HCT116 (cell line): ENCODE measurements around the gene KCNK4. TPM values are rescaled to one million over a fixed set of nuclear protein-coding genes. Genes with fewer than 3 reads are reported as not detected.

Experiments used
- ATAC-seq: fragments of 200-7000 bp; cut with Tn5 transposase; 2 replicates; pipeline ENCODE4 v1.9.1; 2020; ENCODE audit warnings: mild to moderate bottlenecking, moderate library complexity
- BruUV-seq: library from RNA; stranded (reverse); fragments of 400-500 nt; replicated peaks from 2 replicates; lab custom pipeline; 2021; lab: Mats Ljungman, UMichigan
- CTCF ChIA-PET: fragments of 300-600 bp; sonication (Branson Sonifier 250); formaldehyde crosslinking; loops from one replicate; lab custom pipeline; 2021; ENCODE audit warnings: antibody characterized with exemption; lab: Charles Lee
- POLR2A ChIA-PET: fragments of 300-600, 350-600 bp; sonication (Branson Sonifier 250); formaldehyde crosslinking; loops from one replicate; lab custom pipeline; 2021; ENCODE audit warnings: antibody characterized with exemption; lab: Charles Lee
- RAD21 ChIA-PET, 2 experiments: fragments of 300-600 bp; sonication (Branson Sonifier 250); formaldehyde crosslinking; loops; one replicate each; lab custom pipeline; 2023; ENCODE audit warnings: low total read pairs in 2 of 2; ENCODE audit not compliant: uncharacterized antibody in 2 of 2, unreplicated experiment in 2 of 2, low non-redundant PET in 1 of 2; lab: Charles Lee
- DNase-seq: peaks from one replicate; pipeline ENCODE4 v3.0.0-alpha.2; 2010; ENCODE audit warnings: low read depth, low spot score
- H2AFZ ChIP-seq: fragments of 200-600 bp; shearing (Covaris generic), sonication (generic); 2 replicates; pipeline ENCODE4 v1.6.1; 2017; ENCODE audit warnings: low read depth, mixed run types, mixed read lengths, antibody characterized with exemption, low read length; ENCODE audit not compliant: poor library complexity, severe bottlenecking
- H3K27ac ChIP-seq: 2 replicates; pipeline ENCODE4 v1.5.1; 2012; ENCODE audit warnings: low read depth, low read length
- H3K27me3 ChIP-seq: fragments of 200-600 bp; sonication (generic); 2 replicates; pipeline ENCODE4 v1.6.1; 2016; ENCODE audit warnings: mixed run types, low read length, mixed read lengths; ENCODE audit not compliant: insufficient read depth
- H3K36me3 ChIP-seq, 2 experiments: fragments of 200-500 bp in 1 of 2; fragments of 200-600 bp in 1 of 2; sonication (Bioruptor generic) in 1 of 2; sonication (generic) in 1 of 2; 2 replicates each; pipeline versions ENCODE4 v1.5.1 to v1.6.1; 2014 to 2016; ENCODE audit warnings: low read length in 2 of 2, inconsistent platforms in 1 of 2, mixed read lengths in 1 of 2, mixed run types in 1 of 2; ENCODE audit not compliant: insufficient read depth in 2 of 2, control insufficient read depth in 1 of 2
- H3K4me1 ChIP-seq, 2 experiments: fragments of 200-600 bp in 1 of 2; sonication (generic) in 1 of 2; 2 replicates each; pipeline versions ENCODE4 v1.5.1 to v1.6.1; 2012 to 2017; ENCODE audit warnings: low read length in 2 of 2, inconsistent platforms in 1 of 2, mild to moderate bottlenecking in 1 of 2, mixed read lengths in 1 of 2, mixed run types in 1 of 2, moderate library complexity in 1 of 2; ENCODE audit not compliant: insufficient read depth in 2 of 2, control insufficient read depth in 1 of 2
- H3K4me2 ChIP-seq: fragments of 200-600 bp; sonication (generic); 2 replicates; pipeline ENCODE4 v1.6.1; 2017; ENCODE audit warnings: mixed run types, low read length, mixed read lengths
- H3K4me3 ChIP-seq, 2 experiments: fragments of 200-600 bp in 1 of 2; sonication (generic) in 1 of 2; replicated peaks in 1 of 2; 2 replicates each; pipeline ENCODE4 v1.5.1; 2011 to 2016; ENCODE audit warnings: low read length in 2 of 2, control low read depth in 1 of 2, low read depth in 1 of 2, mild to moderate bottlenecking in 1 of 2, mixed read lengths in 1 of 2, mixed run types in 1 of 2
- H3K79me2 ChIP-seq: fragments of 200-600 bp; sonication (generic); 2 replicates; pipeline ENCODE4 v1.6.1; 2017; ENCODE audit warnings: mild to moderate bottlenecking, mixed run types, low read length, moderate library complexity, mixed read lengths; ENCODE audit not compliant: insufficient read depth
- H3K9ac ChIP-seq: fragments of 200-600 bp; sonication (generic); 2 replicates; pipeline ENCODE4 v1.6.1; 2016; ENCODE audit warnings: low read length, mixed read lengths
- H3K9me2 ChIP-seq: fragments of 200-600 bp; sonication (generic), shearing (Covaris generic); 2 replicates; pipeline ENCODE4 v1.6.1; 2017; ENCODE audit warnings: mixed run types, mild to moderate bottlenecking, moderate library complexity; ENCODE audit not compliant: insufficient read depth
- H3K9me3 ChIP-seq, 2 experiments: fragments of 200-500 bp in 1 of 2; fragments of 200-600 bp in 1 of 2; sonication (Bioruptor generic) in 1 of 2; sonication (generic) in 1 of 2; 2 replicates each; pipeline ENCODE4 v1.6.1; 2014 to 2017; ENCODE audit warnings: low read length in 2 of 2, mixed read lengths in 2 of 2, inconsistent platforms in 1 of 2, low read depth in 1 of 2, mild to moderate bottlenecking in 1 of 2, mixed run types in 1 of 2, moderate library complexity in 1 of 2; ENCODE audit not compliant: control insufficient read depth in 1 of 2, insufficient read depth in 1 of 2
- H4K20me1 ChIP-seq: fragments of 200-600 bp; sonication (generic), shearing (Covaris generic); 2 replicates; pipeline ENCODE4 v1.6.1; 2017; ENCODE audit warnings: mixed run types, mild to moderate bottlenecking, moderate library complexity; ENCODE audit not compliant: insufficient read depth
- CBX3 ChIP-seq: IDR thresholded peaks from 2 replicates; pipeline ENCODE4 v1.6.1; 2012; ENCODE audit warnings: low read depth
- POLR2A ChIP-seq: IDR thresholded peaks from 2 replicates; pipeline ENCODE4 v1.7.0; 2011; ENCODE audit warnings: borderline replicate concordance; ENCODE audit not compliant: insufficient read depth, insufficient read length; ENCODE audit errors: extremely low read depth
- POLR2AphosphoS5 ChIP-seq: IDR thresholded peaks from 2 replicates; pipeline ENCODE4 v1.6.1; 2011; ENCODE audit warnings: mild to moderate bottlenecking, low read depth, low read length, moderate library complexity
- SP1 ChIP-seq: IDR thresholded peaks from 2 replicates; pipeline ENCODE4 v1.6.1; 2012; ENCODE audit warnings: low read depth
- intact Hi-C: fragments of 100-400 bp; cut with micrococcal nuclease; formaldehyde crosslinking; loops from 2 replicates; pipeline ENCODE4 v1.10.0; 2022
- total RNA-seq: library from RNA; stranded (reverse); gene quantifications from one replicate; pipeline ENCODE4 v1.2.1, GENCODE V29; 2021; ENCODE audit not compliant: unreplicated experiment
- TF ChIP-seq, protein P1 (sequence below): IDR thresholded peaks from 2 replicates; pipeline ENCODE4 v1.6.1; 2012

Gene KCNK4
- total RNA-seq, 1 experiment from 2014 or later, result not detected

GRCh38 chr11:64347193-64347867 is 56.2 kb downstream of the KCNK4 start:
- ChIA-PET RAD21 (no interaction called here), POLR2A (interaction anchor here (1.3 kb wide), 1 partner anchor 30 kb away, joined by 4 read pairs; the partner anchor contains the start of genes PRDX5 and TRMT112), CTCF (interaction anchor here (1.0 kb wide), 1 partner anchor 8 kb away, joined by 3 read pairs; no protein-coding TSS in a partner anchor)
- DNase-seq, result no peak
- H3K27me3 ChIP-seq, result no peaks in the 10 kb centered on the region
- no peaks in the 10 kb centered on the region for H3K36me3 ChIP-seq
- H3K4me1 ChIP-seq, result peaks cover 8 to 22% of the 10 kb centered on the region in 2 experiments; a peak in 3 of 4 replicates
- H3K79me2 ChIP-seq, result no peaks in the 10 kb centered on the region
- H3K9me2 ChIP-seq, result no peaks in the 10 kb centered on the region
- no peak overlapping the region for H3K27ac ChIP-seq
- H3K9me3 ChIP-seq, result no peaks in the 10 kb centered on the region
- H3K4me2 ChIP-seq, result peak overlapping the region; percentile 39; the same call in 1 of the 2 replicates
- no TSS peak for BruUV-seq
- H3K4me3 ChIP-seq, result no peak overlapping the region
- intact Hi-C loops, result no loop called here
- no peak for TF ChIP-seq POLR2A
- no peak for ATAC-seq
- no peak overlapping the region for H2AFZ ChIP-seq
- no peak overlapping the region for H3K9ac ChIP-seq
- no peaks in the 10 kb centered on the region for H4K20me1 ChIP-seq

DNA sequence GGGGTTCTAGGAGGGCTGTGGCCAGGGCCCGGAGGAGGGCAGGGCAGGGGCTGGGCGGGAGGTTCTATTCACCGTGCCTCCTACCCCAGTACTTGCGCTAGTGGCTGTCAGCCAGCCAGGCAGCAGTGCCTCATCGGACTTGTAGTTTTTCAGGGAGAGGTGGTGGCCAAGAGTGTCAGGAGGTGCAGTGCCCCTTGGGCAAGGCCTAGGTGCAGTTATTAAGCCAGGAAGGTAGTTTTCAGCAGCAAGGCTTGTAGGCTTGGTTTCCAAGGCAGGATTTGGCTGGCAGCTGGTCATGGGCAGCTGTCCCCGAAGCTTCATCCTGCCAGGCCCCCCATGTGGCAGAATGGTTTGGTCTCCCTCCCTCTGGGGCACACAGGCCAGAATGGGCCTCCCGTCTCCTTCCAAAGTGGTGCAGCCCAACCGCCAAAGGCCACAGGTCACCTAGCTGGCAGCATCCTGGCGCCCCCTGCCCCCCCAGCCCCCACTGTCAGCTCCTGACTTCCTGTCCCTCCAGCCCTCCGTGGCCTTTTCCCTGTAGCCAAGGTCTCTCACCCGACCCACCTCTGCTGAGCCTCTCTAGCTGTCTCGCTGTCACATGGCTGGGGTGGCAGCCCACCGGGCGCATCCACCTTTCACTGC is 57.4 kb downstream of the KCNK4 start:
- no peak overlapping the region for H3K27ac ChIP-seq
- H3K4me1 ChIP-seq, result peaks cover 2 to 11% of the 10 kb centered on the region in 2 experiments; a peak in 3 of 4 replicates
- RAD21 ChIA-PET, result no interaction called here
- no peak overlapping the region for H2AFZ ChIP-seq
- no peaks in the 10 kb centered on the region for H3K9me3 ChIP-seq
- H3K27me3 ChIP-seq, result no peaks in the 10 kb centered on the region
- POLR2A ChIA-PET, result interaction anchor here (1.0 kb wide), 1 partner anchor 167 kb away, joined by 3 read pairs; no protein-coding TSS in a partner anchor
- no peak overlapping the region for H3K4me2 ChIP-seq
- intact Hi-C loops, result no loop called here
- H3K9me2 ChIP-seq, result no peaks in the 10 kb centered on the region
- H3K79me2 ChIP-seq, result no peaks in the 10 kb centered on the region
- no peak for ATAC-seq
- H3K9ac ChIP-seq, result no peak overlapping the region
- TF ChIP-seq POLR2AphosphoS5, result no peak
- TF ChIP-seq, protein P1, sequence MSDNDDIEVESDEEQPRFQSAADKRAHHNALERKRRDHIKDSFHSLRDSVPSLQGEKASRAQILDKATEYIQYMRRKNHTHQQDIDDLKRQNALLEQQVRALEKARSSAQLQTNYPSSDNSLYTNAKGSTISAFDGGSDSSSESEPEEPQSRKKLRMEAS, result no peak
- TF ChIP-seq SP1, result no peak
- no peak for TF ChIP-seq POLR2A
- no peak for TF ChIP-seq CBX3
- CTCF ChIA-PET, result interaction anchor here (0.6 kb wide), 1 partner anchor 71 kb away, joined by 3 read pairs; no protein-coding TSS in a partner anchor
- no peaks in the 10 kb centered on the region for H3K36me3 ChIP-seq
- H4K20me1 ChIP-seq, result no peaks in the 10 kb centered on the region
- no TSS peak for BruUV-seq
- DNase-seq, result no peak
- no peak overlapping the region for H3K4me3 ChIP-seq
